CD4-positive, CD25-positive, alpha-beta regulatory T cell (primary cell): Measurements from ENCODE around the gene PTPRR. TPM values are rescaled to one million over a fixed set of nuclear protein-coding genes. Genes with fewer than 3 reads are reported as not detected.

Source experiments
- polyA plus RNA-seq, 4 donors: library from polyadenylated mRNA; unstranded; fragments of 300-500 nt; fragmentation: Illumina TruSeq; gene quantifications; one replicate each; pipeline ENCODE4 v1.2.3, GENCODE V29; 2021
- total RNA-seq: library from RNA; stranded (reverse); gene quantifications from one replicate; pipeline ENCODE4 v1.2.3, GENCODE V29; 2022

The PTPRR gene
- total and polyA plus RNA-seq, 5 donors from 2014 or later: not detected

Other genes starting within 250 kb of the PTPRR start
- gene TSPAN8, start 237.3 kb upstream of the PTPRR start, total RNA-seq: not detected
- not detected for gene TSPAN8, start 237.3 kb upstream of the PTPRR start, polyA plus RNA-seq